ENCODE results near the gene DDX51. TPM values are rescaled to one million over a fixed set of nuclear protein-coding genes. Genes with fewer than 3 reads are reported as not detected.

DDX51 gene
- total RNA-seq, 1 experiment from 2014 or later = 16.2 TPM

- CTCF ChIA-PET = no interaction called here
These were observed 12.6 kb upstream of the DDX51 start for GRCh38 chr12:132156573-132157325.

GRCh38 chr12:132155771-132156572 lies 11.9 kb upstream of the DDX51 start:
- ChIA-PET POLR2A (ENCODE audit: unreplicated experiment) (no interaction called here), CTCF (no interaction called here)
- intact Hi-C loops (cut with micrococcal nuclease; ENCODE audit: unreplicated experiment) = loop anchor here (10.0 kb wide), 1 partner anchor 459 kb away; the partner anchor contains the start of genes LRCOL1 and P2RX2
- no peak for TF ChIP-seq EZH2 (IDR thresholded peaks at IDR 0.05; ENCODE audit: low read depth)
- TF ChIP-seq CTCF (conservative IDR thresholded peaks at IDR 0.05) = no peak
- Histone ChIP-seq H3K36me3 (ENCODE audit: low read depth) (peaks cover 18% of the 10 kb centered on the region), H3K4me1 (replicated peaks; ENCODE audit: insufficient read depth) (no peaks in the 10 kb centered on the region), H4K20me1 (ENCODE audit: insufficient read depth) (peaks cover 20% of the 10 kb centered on the region), H3K4me3 (no peak overlapping the region), H3K9me3 (ENCODE audit: insufficient read depth, low read depth) (no peaks in the 10 kb centered on the region), H3K79me2 (ENCODE audit: low read depth) (no peaks in the 10 kb centered on the region), H2AFZ (no peak overlapping the region), H3F3A (ENCODE audit: insufficient read depth, low read depth) (peaks cover 26% of the 10 kb centered on the region), H3K4me2 (no peak overlapping the region), H3K27ac (no peak overlapping the region), H3K9me2 (ENCODE audit: insufficient read depth) (no peaks in the 10 kb centered on the region), H3K27me3 (ENCODE audit: insufficient read depth, low read depth) (no peaks in the 10 kb centered on the region)
- no peak for DNase-seq
- no TSS peak for BruUV-seq (replicated peaks)

More at GRCh38 chr12:132156573-132157325, 12.6 kb upstream of the DDX51 start:
- no peaks in the 10 kb centered on the region for H3K79me2 ChIP-seq (ENCODE audit: low read depth)
- POLR2A ChIA-PET (ENCODE audit: unreplicated experiment) = no interaction called here
- H3K9me3 ChIP-seq (ENCODE audit: insufficient read depth, low read depth) = no peaks in the 10 kb centered on the region
- intact Hi-C loops (cut with micrococcal nuclease; ENCODE audit: unreplicated experiment) = loop anchor here (10.0 kb wide), 1 partner anchor 458 kb away; the partner anchor contains the start of genes LRCOL1 and P2RX2
- H3K4me3 ChIP-seq = no peak overlapping the region; the same call in 1 of the 2 replicates
- H3K4me1 ChIP-seq (replicated peaks; ENCODE audit: insufficient read depth) = no peaks in the 10 kb centered on the region
- TF ChIP-seq CTCF (conservative IDR thresholded peaks at IDR 0.05) (no peak), EZH2 (IDR thresholded peaks at IDR 0.05; ENCODE audit: low read depth) (no peak)
- H4K20me1 ChIP-seq (ENCODE audit: insufficient read depth) = peaks cover 15% of the 10 kb centered on the region; the same call in 1 of the 2 replicates
- H3K9me2 ChIP-seq (ENCODE audit: insufficient read depth) = no peaks in the 10 kb centered on the region
- H3K4me2 ChIP-seq = no peak overlapping the region
- peaks cover 18% of the 10 kb centered on the region for H3K36me3 ChIP-seq (ENCODE audit: low read depth)
- H3K27ac ChIP-seq = no peak overlapping the region
- H3K27me3 ChIP-seq (ENCODE audit: insufficient read depth, low read depth) = no peaks in the 10 kb centered on the region
- BruUV-seq (replicated peaks) = no TSS peak
- peaks cover 26% of the 10 kb centered on the region for H3F3A ChIP-seq (ENCODE audit: insufficient read depth, low read depth)
- DNase-seq = no peak
- no peak overlapping the region for H2AFZ ChIP-seq

- CTCF ChIA-PET = no interaction called here
- no TSS peak for BruUV-seq (replicated peaks)
- POLR2A ChIA-PET (ENCODE audit: unreplicated experiment) = no interaction called here
These were observed 11.0 kb upstream of the DDX51 start for GRCh38 chr12:132154941-132155770.

More at GRCh38 chr12:132154941-132155770, 11.0 kb upstream of the DDX51 start:
- Histone ChIP-seq H4K20me1 (ENCODE audit: insufficient read depth) (peaks cover 21% of the 10 kb centered on the region), H3K4me1 (replicated peaks; ENCODE audit: insufficient read depth) (no peaks in the 10 kb centered on the region), H3F3A (ENCODE audit: insufficient read depth, low read depth) (peaks cover 26% of the 10 kb centered on the region), H3K36me3 (ENCODE audit: low read depth) (peaks cover 18% of the 10 kb centered on the region), H3K4me2 (no peak overlapping the region), H3K27ac (no peak overlapping the region), H2AFZ (no peak overlapping the region), H3K79me2 (ENCODE audit: low read depth) (no peaks in the 10 kb centered on the region), H3K9me3 (ENCODE audit: insufficient read depth, low read depth) (no peaks in the 10 kb centered on the region), H3K9me2 (ENCODE audit: insufficient read depth) (no peaks in the 10 kb centered on the region), H3K4me3 (no peak overlapping the region), H3K27me3 (ENCODE audit: insufficient read depth, low read depth) (no peaks in the 10 kb centered on the region)
- no peak for DNase-seq
- no peak for TF ChIP-seq CTCF (conservative IDR thresholded peaks at IDR 0.05)
- TF ChIP-seq EZH2 (IDR thresholded peaks at IDR 0.05; ENCODE audit: low read depth) = no peak
- intact Hi-C loops (cut with micrococcal nuclease; ENCODE audit: unreplicated experiment) = loop anchor here (1.0 to 10.0 kb wide), 4 partner anchors 187 to 460 kb away; partner anchors contain the start of genes LRCOL1 and P2RX2

All from PC-9 (cell line).